Activated naive CD8-positive, alpha-beta T cell treated with anti-CD3 and anti-CD28 coated beads for 36 hours (primary cell): ENCODE data around the gene ITGA2. TPM values are rescaled to one million over a fixed set of nuclear protein-coding genes. Genes with fewer than 3 reads are reported as not detected.

Experiments
- DNase-seq: peaks from one replicate; pipeline ENCODE4 v3.0.0; 2021
- H3K27ac Mint-ChIP-seq: one replicate; pipeline ENCODE4 v1.8.0; 2022; ENCODE audit warnings: mild to moderate bottlenecking, moderate library complexity, mixed read lengths
- H3K27me3 Mint-ChIP-seq: one replicate; pipeline ENCODE4 v1.8.0; 2022; ENCODE audit warnings: mild to moderate bottlenecking, mixed read lengths
- H3K36me3 Mint-ChIP-seq: one replicate; pipeline ENCODE4 v1.8.0; 2021; ENCODE audit warnings: mild to moderate bottlenecking, mixed read lengths
- H3K4me1 Mint-ChIP-seq: one replicate; pipeline ENCODE4 v1.8.0; 2021; ENCODE audit warnings: mixed read lengths
- H3K4me3 Mint-ChIP-seq: one replicate; pipeline ENCODE4 v1.8.0; 2022; ENCODE audit warnings: mild to moderate bottlenecking, moderate library complexity, mixed read lengths
- H3K9me3 Mint-ChIP-seq: one replicate; pipeline ENCODE4 v1.8.0; 2022; ENCODE audit warnings: mixed read lengths
- total RNA-seq, 2 experiments: library from RNA; stranded (reverse); gene quantifications; one replicate each; pipeline ENCODE4 v1.2.3, GENCODE V29; 2021

Gene ITGA2
- total RNA-seq, 2 experiments from 2014 or later, result 1.7 to 2.0 TPM

DNA sequence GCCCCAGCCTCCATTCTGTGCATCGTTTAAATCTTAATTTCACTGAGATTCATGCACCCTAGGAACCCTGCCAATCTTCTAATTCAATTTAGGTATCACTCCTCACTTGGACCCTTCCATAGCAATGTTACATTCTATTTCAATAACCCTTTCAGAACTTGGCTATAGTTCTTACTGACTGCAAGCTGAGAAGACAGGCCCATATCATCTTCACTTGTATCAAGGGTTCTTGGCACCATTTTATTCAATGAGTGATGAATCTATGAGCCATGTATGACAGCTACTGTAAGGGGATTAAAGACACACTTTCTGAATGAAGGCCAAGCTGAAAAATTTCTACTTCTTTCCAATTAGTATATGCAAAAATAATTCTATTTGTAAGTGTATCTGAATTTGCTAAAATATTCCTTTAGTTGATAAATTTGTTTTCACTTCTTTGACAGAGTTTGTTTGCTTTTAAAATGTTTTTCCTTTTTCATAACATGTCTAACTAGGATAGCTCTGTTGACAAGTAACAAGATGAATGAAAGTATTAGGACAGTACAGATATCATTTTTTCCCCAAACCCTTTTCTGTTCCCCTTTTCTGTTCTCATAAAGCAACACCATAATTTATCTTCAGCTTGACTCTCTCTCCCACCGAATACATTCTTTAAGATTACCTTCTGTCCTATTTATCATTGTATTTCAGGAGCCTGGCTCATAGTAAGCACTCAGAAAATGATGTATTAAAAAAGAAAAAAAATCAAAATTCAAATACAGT is 9.6 kb downstream of the ITGA2 start:
- no peaks in the 10 kb centered on the region for H3K9me3 Mint-ChIP-seq
- no peak overlapping the region for H3K27ac Mint-ChIP-seq
- peaks cover 5% of the 10 kb centered on the region for H3K36me3 Mint-ChIP-seq
- peaks cover 6% of the 10 kb centered on the region for H3K27me3 Mint-ChIP-seq
- peaks cover 4% of the 10 kb centered on the region for H3K4me1 Mint-ChIP-seq
- no peak for DNase-seq
- H3K4me3 Mint-ChIP-seq, result no peak overlapping the region

DNA sequence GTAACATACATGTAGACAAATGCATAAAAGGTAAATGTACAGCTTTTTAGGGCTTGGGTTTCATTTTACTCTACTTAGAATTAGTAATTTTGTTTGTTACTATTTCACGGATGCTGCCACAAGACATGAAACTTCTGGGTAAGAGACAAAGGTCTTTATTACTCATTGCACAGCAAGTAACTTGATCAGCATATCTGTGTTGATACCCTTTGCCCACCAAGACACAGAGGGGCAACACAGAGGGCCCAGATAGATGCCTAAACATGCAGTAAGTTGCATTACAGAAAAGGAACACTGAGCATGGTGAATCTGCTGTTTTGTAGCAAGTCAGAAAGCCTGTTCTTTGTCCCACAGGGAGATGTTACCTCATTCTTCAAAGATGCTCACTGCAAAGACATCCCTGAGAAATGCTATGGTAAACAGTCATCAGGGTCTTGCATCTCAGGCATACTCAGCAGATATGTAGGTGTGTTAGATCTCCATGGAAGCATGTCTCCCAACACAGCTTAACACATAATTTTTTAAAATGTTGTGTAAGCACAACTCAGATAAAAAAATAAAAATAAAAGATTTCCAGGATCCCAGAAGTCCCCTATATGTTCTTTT is 10.3 kb downstream of the ITGA2 start:
- H3K36me3 Mint-ChIP-seq, result peaks cover 8% of the 10 kb centered on the region
- H3K4me3 Mint-ChIP-seq, result no peak overlapping the region
- no peak for DNase-seq
- H3K4me1 Mint-ChIP-seq, result peaks cover 10% of the 10 kb centered on the region
- no peak overlapping the region for H3K27ac Mint-ChIP-seq
- H3K9me3 Mint-ChIP-seq, result no peaks in the 10 kb centered on the region
- peaks cover 5% of the 10 kb centered on the region for H3K27me3 Mint-ChIP-seq

DNA sequence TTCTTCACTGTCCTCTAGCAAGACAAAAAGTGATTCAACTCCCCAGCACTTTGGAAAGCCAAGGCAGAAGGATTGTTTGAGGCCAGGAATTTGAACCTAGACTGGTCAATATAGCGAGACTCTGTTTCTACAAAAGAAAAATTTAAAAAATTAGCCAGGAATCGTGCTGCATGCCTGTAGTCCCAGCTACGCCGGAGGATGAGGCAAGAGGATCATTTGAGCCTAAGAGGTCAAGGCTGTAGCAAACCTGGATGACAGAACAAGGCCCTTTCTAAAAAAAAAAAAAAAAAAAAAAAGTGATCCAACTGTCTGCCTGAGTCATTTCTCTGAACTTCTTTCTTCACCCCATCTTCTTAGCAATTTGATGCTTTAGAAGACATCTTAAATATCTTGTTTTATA is 12.4 kb downstream of the ITGA2 start:
- peaks cover 11% of the 10 kb centered on the region for H3K36me3 Mint-ChIP-seq
- H3K9me3 Mint-ChIP-seq, result no peaks in the 10 kb centered on the region
- peaks cover 5% of the 10 kb centered on the region for H3K27me3 Mint-ChIP-seq
- DNase-seq, result no peak
- no peak overlapping the region for H3K4me3 Mint-ChIP-seq
- H3K27ac Mint-ChIP-seq, result no peak overlapping the region
- peaks cover 27% of the 10 kb centered on the region for H3K4me1 Mint-ChIP-seq

DNA sequence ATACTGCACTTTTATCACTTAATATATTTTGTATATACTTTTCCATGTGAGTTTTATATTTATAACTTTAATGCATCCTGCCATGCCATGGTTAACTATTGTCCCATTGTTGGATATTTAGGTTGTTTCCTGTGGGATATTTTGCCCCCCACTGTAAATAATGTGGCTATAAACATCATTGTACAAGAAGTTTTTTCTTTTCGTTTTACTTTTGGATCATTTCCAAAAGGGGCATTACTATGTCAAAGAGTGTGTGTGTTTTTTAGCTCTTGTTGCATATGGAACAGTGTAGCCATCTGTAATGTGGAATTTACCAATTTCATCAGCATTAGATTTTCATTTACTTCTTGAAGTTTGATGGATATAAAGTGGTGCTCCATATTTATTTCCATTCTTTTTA is 13.3 kb downstream of the ITGA2 start:
- no peak for DNase-seq
- Mint-ChIP-seq H3K9me3 (no peaks in the 10 kb centered on the region), H3K4me3 (no peak overlapping the region), H3K27ac (no peak overlapping the region), H3K27me3 (peaks cover under 1% of the 10 kb centered on the region), H3K4me1 (peaks cover 37% of the 10 kb centered on the region), H3K36me3 (peaks cover 15% of the 10 kb centered on the region)

DNA sequence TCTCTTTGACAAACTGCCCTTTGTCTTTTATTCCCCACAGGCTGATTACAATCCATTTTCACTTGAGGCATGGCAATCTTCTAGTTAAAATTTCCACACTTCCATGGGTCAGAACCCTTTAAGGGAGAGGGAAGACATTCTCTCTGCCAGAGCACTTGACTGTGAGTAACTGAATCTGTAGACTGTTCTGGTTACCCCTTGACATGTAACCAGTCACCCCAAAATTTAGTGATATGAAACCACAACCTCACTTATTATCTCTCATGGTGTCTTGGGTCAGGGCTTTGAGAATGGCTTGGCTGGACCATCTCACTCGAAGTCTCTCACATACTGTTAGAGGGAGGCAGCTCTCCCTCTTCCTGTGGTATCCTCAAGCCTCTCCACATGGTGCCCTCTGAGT is 14.0 kb downstream of the ITGA2 start:
- Mint-ChIP-seq H3K27ac (no peak overlapping the region), H3K9me3 (no peaks in the 10 kb centered on the region), H3K27me3 (no peaks in the 10 kb centered on the region), H3K36me3 (peaks cover 15% of the 10 kb centered on the region), H3K4me3 (no peak overlapping the region), H3K4me1 (peaks cover 43% of the 10 kb centered on the region)
- DNase-seq, result no peak

DNA sequence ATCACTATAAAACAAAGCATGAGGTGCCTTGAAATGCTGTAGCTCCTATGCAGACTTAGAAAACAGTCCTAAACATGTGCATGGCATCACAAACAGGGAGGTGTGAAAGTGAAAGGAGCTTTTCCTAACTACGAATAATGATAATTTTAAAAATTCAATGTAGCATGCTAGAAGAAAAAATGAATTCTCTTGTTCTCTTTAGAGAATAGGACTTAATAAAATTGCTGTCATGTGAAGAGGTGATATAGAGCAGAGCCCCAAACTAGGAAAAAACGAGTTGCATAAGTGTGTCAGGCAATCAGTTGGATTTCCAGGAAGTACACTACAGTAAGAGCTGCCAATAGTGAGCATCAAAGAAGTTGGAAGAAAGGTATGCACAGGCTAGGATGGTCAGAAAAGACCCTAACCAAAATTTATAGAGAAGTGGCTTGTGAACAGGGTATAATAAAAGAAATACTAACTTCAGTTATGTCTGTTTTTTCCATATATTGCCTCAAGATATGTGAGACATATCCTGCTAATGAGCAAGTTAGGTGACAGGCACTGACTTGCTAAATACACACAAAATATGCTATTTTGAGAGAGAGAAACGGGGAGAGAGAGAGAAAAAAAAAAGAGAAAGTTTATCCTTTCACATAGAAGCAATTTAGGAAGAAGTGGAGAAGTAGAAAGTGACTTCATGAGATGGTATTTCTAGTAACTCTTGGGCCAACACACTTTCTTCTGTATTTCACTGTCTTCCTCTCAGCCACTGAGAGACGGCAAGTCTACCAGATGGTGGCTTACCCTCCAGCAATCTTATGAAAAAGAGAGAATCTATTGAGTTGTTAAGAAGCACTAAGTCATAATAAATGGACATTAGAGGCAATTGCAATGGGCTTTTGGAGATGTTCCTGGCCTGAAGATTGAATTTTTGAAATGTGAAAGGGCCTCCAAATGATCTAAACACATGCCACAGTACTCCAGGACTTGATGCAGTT is 18.0 kb downstream of the ITGA2 start:
- Mint-ChIP-seq H3K4me3 (no peak overlapping the region), H3K9me3 (no peaks in the 10 kb centered on the region), H3K36me3 (peaks cover 15% of the 10 kb centered on the region), H3K27me3 (no peaks in the 10 kb centered on the region), H3K27ac (peak overlapping the region; percentile 51), H3K4me1 (peaks cover 65% of the 10 kb centered on the region)
- no peak for DNase-seq

DNA sequence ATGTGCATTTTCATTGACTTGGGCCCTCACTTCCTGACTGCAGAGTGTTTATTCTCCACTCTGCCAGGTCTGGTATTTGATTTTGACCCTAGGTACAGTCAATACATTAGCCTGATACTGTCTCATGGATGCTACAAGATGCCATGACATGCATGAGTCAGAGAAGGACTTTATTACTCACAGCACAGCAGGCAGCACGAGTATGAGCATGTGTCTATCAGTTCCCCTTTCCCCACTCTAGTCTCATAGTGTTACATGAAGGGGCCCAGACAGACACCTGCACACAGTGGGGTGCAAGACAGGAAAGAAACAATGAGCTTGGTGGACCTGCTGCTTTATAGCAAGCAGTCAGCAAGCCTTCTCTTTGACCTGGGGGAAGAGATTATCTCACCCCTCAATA is 19.6 kb downstream of the ITGA2 start:
- Mint-ChIP-seq H3K9me3 (peaks cover 6% of the 10 kb centered on the region), H3K27me3 (peaks cover 7% of the 10 kb centered on the region), H3K36me3 (peaks cover 14% of the 10 kb centered on the region), H3K27ac (peak overlapping the region; percentile 72), H3K4me1 (peaks cover 61% of the 10 kb centered on the region), H3K4me3 (no peak overlapping the region)
- peak; percentile 48 for DNase-seq

DNA sequence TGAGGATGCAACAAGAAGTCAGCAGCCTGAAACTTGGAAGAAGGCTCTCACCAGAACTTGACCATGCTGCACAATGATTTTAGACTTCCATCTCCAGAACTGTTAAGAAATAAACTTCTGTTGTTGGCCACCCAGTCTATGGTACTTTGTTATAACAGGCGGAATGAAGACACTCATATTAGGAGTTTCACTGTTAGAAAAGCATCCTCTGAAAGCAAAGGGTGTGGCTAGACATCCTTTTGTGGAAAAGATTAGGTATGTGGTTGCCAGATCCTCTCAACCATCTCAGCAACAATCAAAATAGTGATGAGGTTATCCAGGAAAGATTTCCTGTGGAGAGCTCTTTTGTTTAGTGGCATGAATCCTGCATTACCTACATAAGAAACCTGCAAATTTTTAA is 20.7 kb downstream of the ITGA2 start:
- Mint-ChIP-seq H3K9me3 (peaks cover 9% of the 10 kb centered on the region), H3K36me3 (peaks cover 11% of the 10 kb centered on the region)

DNA sequence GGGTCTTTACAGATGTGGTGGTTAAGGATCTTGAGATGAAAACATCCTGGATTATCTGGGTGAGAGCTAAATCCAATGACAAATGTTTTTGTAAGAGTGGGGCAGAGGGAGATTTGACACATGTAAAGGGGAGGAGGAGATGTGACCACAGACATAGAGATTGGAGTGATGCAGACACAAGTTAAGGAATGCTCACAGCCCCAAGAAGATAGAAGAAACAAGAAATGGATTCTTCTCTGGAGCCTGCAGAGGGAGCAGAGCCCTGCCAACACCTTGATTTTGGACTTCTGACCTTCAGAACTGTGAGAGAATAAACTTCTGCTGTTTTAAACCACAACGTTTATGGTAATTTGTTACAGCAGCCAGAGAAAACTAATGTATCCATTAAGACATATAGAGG is 21.7 kb downstream of the ITGA2 start:
- H3K27ac Mint-ChIP-seq, result no peak overlapping the region
- H3K4me1 Mint-ChIP-seq, result peaks cover 59% of the 10 kb centered on the region
- peaks cover 14% of the 10 kb centered on the region for H3K9me3 Mint-ChIP-seq
- DNase-seq, result no peak
- no peak overlapping the region for H3K4me3 Mint-ChIP-seq
- H3K27me3 Mint-ChIP-seq, result peaks cover 14% of the 10 kb centered on the region
- H3K36me3 Mint-ChIP-seq, result peaks cover 9% of the 10 kb centered on the region

More for the DNA sequence above, 20.7 kb downstream of the ITGA2 start:
- Mint-ChIP-seq H3K27me3 (peaks cover 14% of the 10 kb centered on the region), H3K4me1 (peaks cover 61% of the 10 kb centered on the region), H3K27ac (peak overlapping the region; percentile 46), H3K4me3 (no peak overlapping the region)
- no peak for DNase-seq

DNA sequence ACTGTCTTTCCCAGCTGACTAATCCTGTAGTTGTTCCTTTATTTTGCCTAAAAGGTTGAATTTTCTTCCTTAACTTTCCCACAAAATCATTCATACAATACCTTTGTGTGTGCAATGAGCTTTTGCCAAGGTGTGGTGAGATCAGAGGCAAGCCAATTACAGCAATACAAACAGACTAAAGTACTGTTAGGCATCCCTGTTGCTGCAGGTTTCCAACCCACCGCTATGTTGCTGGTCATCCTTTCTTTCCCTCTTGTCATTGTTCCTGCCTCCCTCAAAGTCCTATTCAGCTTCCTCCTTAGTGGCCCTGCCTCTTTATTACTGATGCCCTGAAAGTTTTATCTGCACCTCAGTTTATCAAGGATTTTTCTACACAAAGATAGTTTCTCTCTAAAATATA is 22.1 kb downstream of the ITGA2 start:
- Mint-ChIP-seq H3K4me3 (no peak overlapping the region), H3K27me3 (peaks cover 15% of the 10 kb centered on the region), H3K27ac (no peak overlapping the region), H3K9me3 (peaks cover 14% of the 10 kb centered on the region), H3K36me3 (peaks cover 12% of the 10 kb centered on the region), H3K4me1 (peaks cover 57% of the 10 kb centered on the region)
- DNase-seq, result no peak

DNA sequence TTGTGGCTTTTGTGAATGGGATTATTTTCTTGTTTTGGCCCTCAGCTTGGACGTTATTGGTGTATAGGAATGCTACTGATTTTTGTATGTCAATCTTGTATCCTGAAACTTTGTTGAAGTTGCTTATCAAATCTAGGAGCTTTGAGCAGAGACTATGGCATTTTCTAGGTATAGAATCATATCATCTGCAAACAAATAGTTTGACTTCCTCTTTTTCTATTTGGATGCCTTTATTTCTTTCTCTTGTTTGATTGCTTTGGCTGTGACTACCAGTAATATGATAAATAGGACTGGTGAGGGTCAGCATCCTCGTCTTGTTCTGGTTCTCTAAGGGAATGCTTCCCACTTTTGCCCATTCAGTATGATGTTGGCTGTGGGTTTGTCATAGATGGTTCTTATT is 24.7 kb downstream of the ITGA2 start:
- peaks cover 8% of the 10 kb centered on the region for H3K36me3 Mint-ChIP-seq
- H3K27me3 Mint-ChIP-seq, result peaks cover 18% of the 10 kb centered on the region
- H3K27ac Mint-ChIP-seq, result no peak overlapping the region
- H3K9me3 Mint-ChIP-seq, result peaks cover 14% of the 10 kb centered on the region
- no peak for DNase-seq
- H3K4me1 Mint-ChIP-seq, result peaks cover 32% of the 10 kb centered on the region
- no peak overlapping the region for H3K4me3 Mint-ChIP-seq

DNA sequence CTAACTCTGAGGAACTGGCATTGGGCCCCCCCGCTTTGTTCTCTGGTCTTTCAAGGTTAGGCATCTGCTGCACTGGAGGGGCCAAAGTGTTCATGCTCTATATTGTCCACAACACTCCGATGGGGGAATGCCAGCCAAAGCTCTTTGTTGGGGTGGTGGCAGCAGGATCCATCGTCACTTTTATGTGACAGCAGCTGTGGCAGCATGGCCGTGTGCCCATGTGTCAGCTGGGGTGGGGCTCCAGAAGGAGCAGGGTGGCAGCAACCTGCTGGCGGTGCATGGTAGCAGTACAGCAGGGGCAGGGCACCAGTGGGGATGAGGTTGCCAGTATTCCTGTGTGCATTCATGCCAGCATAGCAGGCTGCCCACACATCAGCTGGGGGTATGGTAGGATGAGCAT is 28.2 kb downstream of the ITGA2 start:
- peaks cover 14% of the 10 kb centered on the region for H3K9me3 Mint-ChIP-seq
- DNase-seq, result no peak
- H3K36me3 Mint-ChIP-seq, result peaks cover 8% of the 10 kb centered on the region
- no peak overlapping the region for H3K4me3 Mint-ChIP-seq
- no peak overlapping the region for H3K27ac Mint-ChIP-seq
- peaks cover 17% of the 10 kb centered on the region for H3K4me1 Mint-ChIP-seq
- H3K27me3 Mint-ChIP-seq, result peaks cover 27% of the 10 kb centered on the region

DNA sequence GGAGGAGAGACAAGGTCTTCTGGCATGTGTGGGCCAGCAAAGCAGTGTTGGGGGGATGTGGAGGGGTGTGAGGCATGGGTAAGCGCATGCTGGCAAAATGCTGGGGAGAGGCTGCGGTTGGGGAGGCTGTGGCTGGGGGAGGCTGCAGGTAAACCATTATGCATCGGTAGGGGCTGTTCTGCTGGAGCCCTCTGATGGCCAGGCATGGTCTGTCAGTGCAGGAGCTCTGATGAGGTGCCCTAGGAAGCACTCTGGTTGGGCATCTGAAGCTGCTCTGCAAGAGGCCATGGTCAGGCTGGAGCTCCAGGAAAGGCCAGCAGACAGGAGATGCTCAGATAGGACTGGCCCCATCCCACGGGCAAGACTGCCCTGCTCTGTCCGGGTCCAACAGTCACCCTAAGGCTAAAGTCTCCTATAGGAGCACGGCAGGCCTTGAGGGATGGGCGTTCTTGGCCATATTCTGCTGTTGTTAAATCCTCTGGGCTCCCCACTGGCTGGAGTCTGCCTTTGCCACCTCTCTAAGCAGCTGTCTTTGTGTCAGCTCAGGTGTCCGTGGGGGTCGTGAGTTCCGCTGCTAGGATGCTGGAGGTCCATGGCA is 28.7 kb downstream of the ITGA2 start:
- Mint-ChIP-seq H3K4me1 (peaks cover 17% of the 10 kb centered on the region), H3K4me3 (no peak overlapping the region), H3K27me3 (peaks cover 25% of the 10 kb centered on the region), H3K9me3 (peaks cover 14% of the 10 kb centered on the region), H3K27ac (no peak overlapping the region), H3K36me3 (peaks cover 8% of the 10 kb centered on the region)
- no peak for DNase-seq

DNA sequence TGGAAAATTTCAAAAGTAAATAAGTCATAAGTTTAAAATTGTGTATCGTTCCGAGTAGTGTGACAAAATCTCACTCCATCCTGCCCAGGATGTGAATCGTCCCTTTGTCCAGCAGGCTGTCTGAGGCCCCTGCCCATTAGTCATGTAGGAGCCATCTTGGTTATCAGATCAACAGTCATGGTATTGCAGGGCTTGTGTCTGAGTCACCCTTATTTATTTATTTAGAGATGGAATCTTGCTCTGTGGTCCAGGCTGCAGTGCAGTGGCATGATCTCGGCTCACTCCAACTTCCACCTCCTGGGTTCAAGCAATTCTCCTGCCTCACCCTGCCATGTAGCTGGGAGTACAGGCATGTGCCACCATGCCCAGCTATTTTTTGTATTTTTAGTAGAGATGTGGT is 30.2 kb downstream of the ITGA2 start:
- H3K9me3 Mint-ChIP-seq, result peaks cover 5% of the 10 kb centered on the region
- no peak overlapping the region for H3K4me3 Mint-ChIP-seq
- peaks cover 13% of the 10 kb centered on the region for H3K4me1 Mint-ChIP-seq
- H3K27ac Mint-ChIP-seq, result no peak overlapping the region
- peaks cover 4% of the 10 kb centered on the region for H3K36me3 Mint-ChIP-seq
- H3K27me3 Mint-ChIP-seq, result peaks cover 16% of the 10 kb centered on the region
- DNase-seq, result no peak
